ENCODE measurements around the gene CAPN12. TPM values are rescaled to one million over a fixed set of nuclear protein-coding genes. Genes with fewer than 3 reads are reported as not detected.

The CAPN12 gene
- total and polyA plus RNA-seq, 2 of the 8 experiments (the other 6 are each of a cell fraction or from before 2014, with no cell fraction given): 8.8 to 20.0 TPM

GRCh38 chr19:38697641-38698071, 46.6 kb downstream of the CAPN12 start:
- Histone ChIP-seq H2BK12ac (ENCODE audit: low read depth, low read length) (no peak overlapping the region), H3K9me3 (ENCODE audit: insufficient read depth in 2 of 2, low read depth in 1 of 2, low read length in 1 of 2) (no peaks in the 10 kb centered on the region), H3K14ac (ENCODE audit: insufficient read length) (no peak overlapping the region), H3K4me3 (ENCODE audit: extremely low read depth in 1 of 4, insufficient read depth in 2 of 4, low read depth in 3 of 4, low read length in 4 of 4) (no peak overlapping the region), H3K4me2 (ENCODE audit: insufficient read depth in 1 of 2, low read depth in 2 of 2, low read length in 2 of 2) (no peak overlapping the region), H2AK5ac (ENCODE audit: low read depth, low read length) (0 out of 2 replicates have a peak overlapping the region, but pooled peaks have one; percentile 56), H2BK20ac (ENCODE audit: low read length) (no peak overlapping the region), H2AFZ (ENCODE audit: low read length) (no peak overlapping the region), H3K56ac (replicated peaks; ENCODE audit: insufficient read length, low read depth, low read length) (no peak overlapping the region), H2BK15ac (ENCODE audit: low read length) (no peak overlapping the region), H2BK5ac (ENCODE audit: low read depth, low read length) (peak overlapping the region; percentile 64), H3K4ac (replicated peaks; ENCODE audit: insufficient read length, low read depth, low read length) (no peak overlapping the region), H3K23me2 (ENCODE audit: low read depth, low read length) (no peaks in the 10 kb centered on the region), H4K91ac (replicated peaks; ENCODE audit: insufficient read length, low read length) (no peak overlapping the region), H3K27me3 (replicated peaks in 1 of 4; ENCODE audit: control insufficient read depth in 3 of 4, extremely low read depth in 1 of 4, insufficient read depth in 3 of 4, low read length in 3 of 4) (no peaks in the 10 kb centered on the region; a peak in 1 of 7 replicates), H3K9ac (replicated peaks in 1 of 4; ENCODE audit: extremely low read depth in 1 of 4, low read depth in 3 of 4, low read length in 3 of 4) (no peak overlapping the region), H3K79me2 (ENCODE audit: control insufficient read depth in 1 of 2, insufficient read depth in 2 of 2, low read length in 2 of 2) (peaks cover 0 to 68% of the 10 kb centered on the region in 2 experiments; a peak in 2 of 4 replicates), H3K79me1 (ENCODE audit: low read depth, low read length) (peaks cover 36% of the 10 kb centered on the region), H4K8ac (ENCODE audit: extremely low read depth, insufficient read depth, low read length) (no peak overlapping the region), H3K27ac (ENCODE audit: low read depth, low read length) (no peak overlapping the region), H4K5ac (ENCODE audit: insufficient read length, low read depth, low read length) (no peak overlapping the region), H3K23ac (ENCODE audit: insufficient read length) (no peak overlapping the region), H3K18ac (ENCODE audit: extremely low read depth, low read length) (no peak overlapping the region), H3K36me3 (ENCODE audit: control insufficient read depth in 2 of 4, insufficient read depth in 4 of 4, low read length in 3 of 4) (peaks cover 8 to 27% (median 16%) of the 10 kb centered on the region in 4 experiments), H2BK120ac (replicated peaks; ENCODE audit: low read depth, low read length) (no peak overlapping the region), H4K20me1 (replicated peaks in 1 of 2; ENCODE audit: control insufficient read depth in 1 of 2, insufficient read depth in 2 of 2, low read length in 2 of 2) (peaks cover 14 to 28% of the 10 kb centered on the region in 2 experiments), H3K4me1 (replicated peaks in 1 of 4; ENCODE audit: control insufficient read depth in 3 of 4, insufficient read depth in 4 of 4, low read length in 3 of 4) (peaks cover 3 to 29% (median 19%) of the 10 kb centered on the region in 4 experiments)
- POLR2A ChIA-PET (ENCODE audit: partially characterized antibody): interaction anchor here (1.3 to 3.5 kb wide), 3 partner anchors 11 to 50 kb away, joined by 3 to 15 read pairs (median 3); partner anchors contain the start of gene ACTN4
- no peak for DNase-seq (ENCODE audit: low read depth in 1 of 2, low spot score in 2 of 2)
- no peak for TF ChIP-seq CBX5 (IDR thresholded peaks at IDR 0.05; ENCODE audit: low read depth, low read length)
- TF ChIP-seq CHD2 (IDR thresholded peaks at IDR 0.05; ENCODE audit: low read length): no peak
- no peak for FAIRE-seq
- CTCF ChIA-PET (ENCODE audit: partially characterized antibody): interaction anchor here (0.7 to 3.5 kb wide), 3 partner anchors 11 to 189 kb away, joined by 3 to 8 read pairs (median 4); no protein-coding TSS in a partner anchor
- 85% methylated on average over 11 of the region's 11 CpGs; no CpG with 5 or more reads in 1 of the 2 experiments for WGBS, 2 experiments (ENCODE audit: extremely low coverage in 1 of 2, insufficient coverage in 1 of 2, insufficient read length in 1 of 2, insufficient replicate concordance in 2 of 2, low coverage in 1 of 2, low lambda C conversion rate in 2 of 2, missing lambda C conversion rate in 1 of 2)
